ENCODE measurements around the gene YEATS4.

The YEATS4 gene

DNA sequence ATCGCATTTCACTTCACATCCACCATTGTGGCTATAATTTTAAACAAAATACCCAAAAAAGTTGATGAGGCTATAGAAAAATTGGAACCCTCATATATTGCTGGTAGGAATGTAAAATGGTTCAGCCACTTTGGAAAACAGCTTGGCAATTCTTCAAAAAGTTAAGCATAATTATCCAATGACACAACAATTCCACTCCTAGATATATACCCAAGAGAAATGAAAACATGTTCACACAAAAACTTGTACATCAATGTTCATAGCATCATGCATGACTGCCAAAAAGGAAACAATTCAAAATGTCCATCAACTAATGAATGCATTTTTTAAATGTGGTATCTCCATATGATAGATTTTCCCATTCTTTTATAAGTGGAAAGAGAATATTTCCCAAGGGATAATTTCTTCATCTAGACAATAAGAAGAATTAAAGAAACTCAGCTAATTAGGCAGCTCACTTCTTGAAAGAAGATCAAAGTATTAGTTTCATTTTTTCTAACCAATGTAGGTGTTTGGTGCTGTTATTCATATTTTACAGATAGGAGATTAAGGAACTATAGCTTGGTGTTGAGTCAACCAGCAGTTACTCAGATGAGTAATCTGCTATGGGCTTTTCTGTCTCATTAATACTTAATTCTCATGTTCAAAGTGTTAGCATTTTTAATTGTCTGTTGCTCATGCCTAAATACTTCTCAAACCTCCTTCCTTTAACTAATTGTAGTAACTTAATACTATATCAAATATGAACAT, 32.8 kb downstream of the YEATS4 start:
- no peak for DNase-seq (ENCODE audit: low read depth)

DNA sequence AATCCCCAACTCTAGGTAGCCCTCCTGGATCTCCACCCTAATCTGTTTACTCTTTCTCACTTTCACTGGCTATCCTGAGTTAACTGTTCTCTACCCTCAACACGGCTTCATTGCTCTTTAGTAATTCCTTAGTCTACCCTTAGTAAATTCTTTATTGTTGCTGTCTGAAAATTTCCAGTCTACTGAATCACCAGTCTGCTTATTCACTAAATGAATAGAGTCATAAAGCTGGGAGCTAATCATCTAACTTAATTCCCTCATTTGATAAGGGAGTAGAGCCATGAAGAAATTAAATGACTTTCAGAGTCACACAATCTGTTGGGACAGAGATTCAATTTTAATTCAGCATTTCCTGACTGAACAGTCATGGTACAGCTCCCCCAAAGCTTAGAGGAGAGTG, 36.5 kb downstream of the YEATS4 start:
- DNase-seq (ENCODE audit: low read depth) = no peak

DNA sequence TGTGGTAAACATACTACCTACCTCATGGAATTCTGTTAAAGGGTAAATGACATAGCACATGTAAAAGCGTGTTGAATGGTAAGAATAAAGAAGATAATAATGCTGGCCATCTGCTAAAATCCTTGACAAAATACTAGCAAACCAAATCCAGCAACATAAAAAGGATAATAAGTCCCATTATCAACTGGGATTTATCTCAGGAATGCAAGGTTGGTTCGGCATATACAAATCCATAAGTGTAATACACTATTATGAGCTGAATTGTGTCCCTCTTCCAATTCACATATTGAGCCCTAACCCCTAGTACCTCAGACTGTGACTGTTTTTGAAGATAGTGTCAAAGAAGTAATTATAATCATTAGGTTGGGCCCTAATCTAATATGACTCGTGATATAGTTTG, 37.4 kb downstream of the YEATS4 start:
- DNase-seq (ENCODE audit: low read depth) = no peak

DNA sequence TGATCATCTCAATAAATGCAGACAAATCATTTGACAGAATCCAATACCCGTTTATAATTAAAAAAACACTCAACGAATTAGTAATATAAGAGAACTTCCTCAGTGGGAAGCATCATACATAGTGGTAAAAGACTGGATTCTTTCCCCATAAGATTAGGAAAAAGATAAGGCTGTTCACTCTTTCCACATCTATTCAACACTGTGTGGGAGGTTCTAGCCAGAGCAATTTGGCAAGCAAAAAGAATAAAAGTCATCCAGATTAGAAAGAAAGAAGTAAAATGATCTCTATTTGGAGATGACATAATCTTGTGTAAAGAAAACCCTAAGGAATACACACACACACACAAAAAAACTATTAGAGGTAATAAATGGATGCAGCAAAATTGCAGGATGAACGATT, 38.4 kb downstream of the YEATS4 start:
- DNase-seq (ENCODE audit: low read depth) = no peak

DNA sequence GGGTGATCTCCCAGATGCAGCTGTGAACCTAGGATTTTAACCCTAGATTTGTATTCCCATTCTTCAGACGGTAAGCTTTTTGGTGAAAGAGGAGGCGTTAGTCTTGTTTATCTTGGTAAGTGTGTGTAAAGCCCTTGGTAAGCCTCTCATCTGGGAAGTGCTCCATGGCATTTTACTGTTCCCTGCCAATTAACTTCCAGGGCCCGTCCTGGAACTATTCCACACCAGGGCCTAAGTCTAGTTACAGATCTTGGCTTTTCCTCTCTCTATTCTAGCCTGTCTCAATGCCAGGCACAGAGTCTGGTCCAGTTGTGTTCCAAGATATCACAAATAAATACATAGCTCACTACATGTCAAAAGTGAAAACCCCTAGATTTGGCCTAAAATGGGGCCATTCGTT, 42.4 kb downstream of the YEATS4 start:
- no peak for DNase-seq (ENCODE audit: low read depth)

DNA sequence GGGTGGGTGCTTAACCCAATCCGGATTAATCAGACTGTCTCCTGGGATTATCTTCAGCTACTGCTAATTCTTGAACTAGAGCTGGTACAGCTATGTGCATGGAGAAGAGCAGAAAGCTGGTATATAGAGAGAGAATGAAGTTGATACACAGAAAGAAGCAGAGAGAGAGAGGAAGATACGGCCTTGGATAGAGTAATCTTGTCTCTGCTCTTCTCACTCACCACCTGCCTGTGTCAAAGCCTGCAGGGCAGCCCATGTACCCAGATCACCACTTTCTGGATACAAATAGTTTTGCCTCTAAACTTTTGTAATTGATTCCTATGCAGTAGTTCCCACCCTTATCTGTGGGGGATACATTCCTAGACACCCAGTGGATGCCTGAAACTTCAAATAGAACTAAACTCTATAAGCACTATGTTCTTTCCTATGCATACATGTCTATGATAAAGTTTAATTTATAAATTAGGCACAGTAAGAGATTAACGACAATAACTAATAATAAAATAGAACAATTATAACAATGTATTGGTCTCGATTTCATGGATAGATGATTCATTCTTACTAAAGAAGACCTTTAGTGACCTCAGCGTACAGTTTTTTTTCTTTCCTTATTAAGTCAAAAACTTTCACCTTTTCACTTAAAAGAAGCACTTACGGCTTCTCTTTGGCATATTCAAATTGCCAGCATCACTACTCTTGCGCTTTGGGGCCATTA, 45.5 kb downstream of the YEATS4 start:
- no peak for DNase-seq (ENCODE audit: low read depth)

DNA sequence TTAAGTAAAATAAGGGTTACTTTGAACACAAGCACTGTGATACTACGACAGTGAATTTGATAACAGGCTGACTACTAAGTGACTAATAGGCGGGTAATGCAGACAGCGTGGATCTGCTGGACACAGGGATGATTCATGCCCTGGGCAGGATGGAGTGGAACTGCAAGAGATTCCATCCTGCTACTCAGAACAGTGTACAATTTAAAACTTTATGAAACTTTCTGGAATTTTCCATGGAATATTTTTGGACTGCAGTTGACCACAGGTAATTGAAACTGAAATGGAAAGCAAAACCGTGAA, 46.0 kb downstream of the YEATS4 start:
- DNase-seq (ENCODE audit: low read depth) = no peak

DNA sequence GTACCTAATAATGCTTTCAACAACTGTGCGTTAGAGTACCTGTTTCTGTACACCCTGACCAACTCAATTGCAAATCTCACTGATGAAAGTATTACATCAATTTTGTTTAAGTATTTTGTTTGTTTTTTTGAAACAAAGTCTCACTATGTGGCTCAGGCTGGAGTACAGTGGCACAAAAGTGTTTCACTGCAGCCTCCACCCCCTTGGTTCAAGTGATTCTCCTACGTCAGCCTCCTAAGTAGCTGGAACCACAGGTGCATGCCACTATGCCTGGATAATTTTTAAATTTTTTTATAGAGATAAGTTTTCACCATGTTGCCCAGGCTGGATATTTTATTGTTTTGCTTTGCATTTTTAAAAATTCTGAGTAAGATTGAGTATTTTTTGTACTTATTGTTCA, 46.7 kb downstream of the YEATS4 start:
- DNase-seq (ENCODE audit: low read depth) = no peak

DNA sequence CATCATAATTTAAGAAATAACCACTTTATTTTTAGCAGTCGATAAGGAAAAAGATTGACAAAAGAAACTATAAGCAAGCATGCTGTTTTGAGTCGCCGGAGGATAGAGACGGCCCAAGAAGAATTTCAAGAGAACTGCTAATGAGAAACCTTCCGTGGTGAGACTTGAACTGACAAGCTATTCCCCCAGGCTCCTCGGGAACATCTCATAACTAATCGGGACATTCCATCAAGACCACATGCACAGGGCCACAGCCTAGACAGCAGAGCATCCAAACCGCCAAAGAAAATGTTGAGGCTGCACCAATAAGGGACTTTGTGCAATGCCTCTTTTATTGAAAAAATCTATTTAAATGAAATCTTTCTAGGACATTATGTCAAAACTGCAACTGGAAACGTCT, 51.0 kb downstream of the YEATS4 start:
- no peak for DNase-seq (ENCODE audit: low read depth)

DNA sequence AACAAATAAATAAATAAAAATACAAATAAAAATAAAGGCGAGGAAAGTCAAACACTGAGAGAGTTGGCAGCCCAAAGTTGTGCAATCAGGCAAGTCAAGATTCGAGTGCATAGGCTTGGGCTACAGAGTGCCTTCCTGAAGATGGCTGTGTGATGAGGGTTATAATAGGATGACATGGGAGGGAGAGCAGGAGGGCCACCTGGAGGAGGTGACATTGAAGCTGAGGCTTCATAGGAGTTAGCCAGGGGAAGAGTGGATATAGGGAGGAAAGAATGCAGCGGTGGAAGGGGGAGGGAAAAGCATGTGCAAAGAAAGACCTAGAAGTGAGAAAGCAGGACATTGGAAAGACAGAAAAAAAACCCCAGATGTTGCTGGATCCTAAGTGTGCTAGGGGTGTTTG, 53.1 kb downstream of the YEATS4 start:
- no peak for DNase-seq (ENCODE audit: low read depth)

DNA sequence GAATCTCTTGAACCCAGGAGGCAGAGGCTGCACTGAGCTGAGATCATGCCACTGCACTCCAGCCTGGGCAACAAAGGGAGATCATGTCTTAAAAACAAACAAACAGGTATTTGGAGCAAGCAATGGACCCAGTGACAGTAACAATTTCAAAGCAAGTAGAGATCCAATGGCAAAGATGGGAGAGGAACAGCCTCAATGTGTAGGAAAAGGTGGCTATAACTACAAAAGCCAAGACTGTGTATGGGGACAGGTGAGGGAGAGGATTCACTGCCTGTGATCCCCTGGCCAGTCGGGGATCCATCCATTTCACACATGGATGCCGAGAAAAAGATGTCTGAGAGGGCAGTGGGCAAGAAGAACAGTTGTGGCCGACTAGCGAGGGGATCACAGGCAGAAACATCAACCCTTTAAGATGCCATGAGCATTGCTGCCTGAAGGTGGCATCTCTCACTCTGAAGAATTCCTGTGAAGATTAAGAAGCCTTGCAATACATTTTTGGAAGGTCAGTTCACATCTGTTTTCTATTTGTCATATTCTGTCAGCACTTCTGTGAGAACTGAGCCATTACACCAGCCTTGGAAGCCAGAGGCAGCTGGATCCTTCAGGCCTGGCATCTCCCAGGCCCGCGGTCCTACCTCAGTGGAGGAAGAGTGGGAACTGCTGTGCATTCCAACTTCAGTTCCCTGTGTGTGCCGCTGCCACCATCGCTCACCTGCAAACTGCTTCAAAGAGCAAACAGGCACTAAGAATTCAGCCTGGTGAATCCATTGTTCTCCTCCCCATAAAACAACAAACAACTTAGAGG, 56.1 kb downstream of the YEATS4 start:
- no peak for DNase-seq (ENCODE audit: low read depth)

DNA sequence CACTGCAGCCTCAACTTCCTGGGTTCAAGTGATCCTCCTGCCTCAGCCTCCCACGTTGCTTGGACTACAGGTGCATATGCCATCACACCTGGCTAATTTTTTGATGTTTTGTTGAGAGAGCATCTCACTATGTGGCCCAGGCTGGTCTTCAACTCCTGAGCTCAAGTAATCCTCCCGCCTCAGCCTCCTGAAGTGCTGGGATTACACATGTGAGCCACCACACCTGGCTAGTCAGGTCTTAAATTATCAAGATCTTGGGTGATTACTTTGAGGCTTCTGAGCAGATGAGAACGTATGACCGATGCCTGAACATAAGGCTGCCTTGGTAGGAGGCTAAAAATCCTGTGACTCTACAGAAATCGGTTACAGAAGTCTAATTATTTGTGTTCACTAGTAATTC, 57.7 kb downstream of the YEATS4 start:
- no peak for DNase-seq (ENCODE audit: low read depth)

DNA sequence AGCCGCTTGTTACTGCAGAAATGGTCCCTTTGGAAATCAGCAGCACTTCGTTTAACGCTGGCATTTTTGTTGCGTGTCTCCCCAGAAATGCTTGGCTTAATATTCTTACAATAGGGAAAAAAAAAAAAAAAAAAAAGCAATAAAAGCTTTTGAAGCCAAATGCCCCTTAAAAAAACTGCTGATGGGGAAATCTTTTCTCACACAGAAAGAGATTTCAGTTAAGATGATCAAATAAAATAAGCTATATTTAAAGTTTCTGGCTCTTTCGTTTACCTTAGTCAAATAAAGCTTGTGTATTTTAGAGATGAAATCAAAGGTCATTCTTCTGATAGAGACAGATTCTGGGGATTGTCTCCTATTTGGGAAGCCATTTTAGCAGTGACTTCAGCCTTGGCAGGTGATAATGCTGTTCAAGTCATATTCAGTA, 58.2 kb downstream of the YEATS4 start:
- no peak for DNase-seq (ENCODE audit: low read depth)

DNA sequence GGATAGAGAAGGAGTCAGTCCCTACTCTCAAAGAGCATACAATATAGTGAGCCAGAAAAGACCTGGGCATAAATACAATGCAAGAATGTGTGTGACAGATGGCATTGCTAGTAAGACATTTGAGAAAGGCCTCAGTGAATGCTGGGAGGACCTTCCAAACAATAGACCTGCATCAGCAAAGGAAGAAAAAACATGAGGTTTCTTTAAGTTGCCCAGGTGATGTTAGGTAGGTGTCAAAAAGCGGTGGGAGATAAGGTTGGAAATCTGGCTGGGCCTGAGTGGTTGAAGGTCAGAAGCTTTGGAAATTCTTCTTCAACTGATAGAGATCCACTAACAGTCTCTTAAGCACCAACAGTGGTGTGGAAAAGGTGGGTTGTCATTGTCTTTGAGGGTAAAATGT, 60.2 kb downstream of the YEATS4 start:
- DNase-seq (ENCODE audit: low read depth) = no peak

DNA sequence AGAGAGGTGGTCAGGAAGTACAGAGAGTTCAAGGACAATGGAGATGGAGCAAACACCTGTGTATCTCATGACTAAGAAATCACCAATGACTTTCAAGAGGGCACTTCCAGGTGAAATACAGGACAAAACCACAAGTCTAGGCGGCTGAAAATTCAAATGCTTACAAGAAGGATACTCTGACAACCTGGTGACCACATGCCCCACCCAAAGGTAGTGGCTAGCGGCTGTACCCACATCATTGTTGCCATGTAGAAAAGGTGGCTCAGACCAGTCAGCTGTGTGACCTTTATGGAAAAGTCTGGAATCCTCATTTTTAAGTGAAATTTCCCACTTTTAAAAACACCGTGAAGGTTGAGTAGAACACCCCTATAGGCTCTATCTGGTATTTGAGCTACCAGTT, 62.0 kb downstream of the YEATS4 start:
- DNase-seq (ENCODE audit: low read depth) = no peak

DNA sequence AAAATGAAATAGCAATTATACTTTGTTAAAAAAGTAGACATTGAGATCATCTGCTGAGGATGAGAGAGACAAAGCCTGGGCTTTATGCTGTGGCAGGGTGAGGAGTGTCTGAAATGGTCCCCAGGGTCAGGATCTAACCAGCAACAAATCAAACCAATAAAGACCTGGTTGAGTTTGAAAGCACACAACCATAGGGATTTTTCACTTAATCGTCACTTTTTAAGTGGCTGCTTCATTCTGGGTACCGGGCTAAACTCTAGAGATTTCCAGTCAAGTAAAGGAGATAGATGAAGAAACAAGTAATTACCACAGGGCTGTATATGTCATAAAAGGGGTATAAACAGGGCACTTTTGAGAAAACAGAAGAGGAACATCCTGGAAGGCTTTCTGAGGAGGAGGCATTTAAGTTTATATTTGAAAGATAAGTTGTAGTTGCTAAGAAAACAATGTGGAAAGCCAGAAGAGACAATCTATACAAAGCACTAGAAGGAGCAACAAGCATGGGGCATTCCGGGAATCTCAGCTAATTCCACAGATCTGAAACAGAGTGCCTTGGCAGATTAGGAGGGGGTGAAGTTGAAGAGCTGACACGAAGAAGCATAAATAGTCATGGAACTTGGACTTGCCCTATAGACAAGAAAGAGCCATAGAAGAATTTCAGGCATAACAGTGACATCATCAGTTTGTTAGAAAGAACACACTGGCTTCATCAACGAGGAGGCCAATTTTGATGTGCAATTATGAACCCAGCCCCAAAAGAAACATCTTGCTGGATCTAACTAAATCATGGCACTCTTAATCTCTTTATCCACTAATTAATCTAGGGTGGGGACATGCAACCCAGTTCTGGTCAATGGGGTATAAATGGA, 63.7 kb downstream of the YEATS4 start:
- DNase-seq (ENCODE audit: low read depth) = no peak

DNA sequence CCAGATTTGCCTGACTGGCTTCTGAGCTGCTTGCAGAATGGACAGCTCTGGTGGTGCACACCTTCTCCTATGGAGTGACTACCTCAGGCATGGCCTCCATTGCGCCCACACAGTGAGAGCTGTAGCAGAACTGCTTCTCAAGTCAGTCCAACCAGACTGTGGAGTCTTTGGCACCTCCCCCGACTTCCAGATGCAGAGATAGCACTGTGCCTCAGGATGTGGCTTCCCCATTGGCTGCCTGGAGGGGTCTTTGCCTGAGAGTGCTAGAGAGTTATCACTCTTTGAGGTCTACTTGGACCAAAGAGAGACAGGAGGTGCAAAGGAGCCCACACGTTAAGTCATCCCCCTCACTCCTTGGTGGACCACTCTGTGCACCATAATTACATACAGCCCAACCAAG, 65.9 kb downstream of the YEATS4 start:
- no peak for DNase-seq (ENCODE audit: low read depth)

DNA sequence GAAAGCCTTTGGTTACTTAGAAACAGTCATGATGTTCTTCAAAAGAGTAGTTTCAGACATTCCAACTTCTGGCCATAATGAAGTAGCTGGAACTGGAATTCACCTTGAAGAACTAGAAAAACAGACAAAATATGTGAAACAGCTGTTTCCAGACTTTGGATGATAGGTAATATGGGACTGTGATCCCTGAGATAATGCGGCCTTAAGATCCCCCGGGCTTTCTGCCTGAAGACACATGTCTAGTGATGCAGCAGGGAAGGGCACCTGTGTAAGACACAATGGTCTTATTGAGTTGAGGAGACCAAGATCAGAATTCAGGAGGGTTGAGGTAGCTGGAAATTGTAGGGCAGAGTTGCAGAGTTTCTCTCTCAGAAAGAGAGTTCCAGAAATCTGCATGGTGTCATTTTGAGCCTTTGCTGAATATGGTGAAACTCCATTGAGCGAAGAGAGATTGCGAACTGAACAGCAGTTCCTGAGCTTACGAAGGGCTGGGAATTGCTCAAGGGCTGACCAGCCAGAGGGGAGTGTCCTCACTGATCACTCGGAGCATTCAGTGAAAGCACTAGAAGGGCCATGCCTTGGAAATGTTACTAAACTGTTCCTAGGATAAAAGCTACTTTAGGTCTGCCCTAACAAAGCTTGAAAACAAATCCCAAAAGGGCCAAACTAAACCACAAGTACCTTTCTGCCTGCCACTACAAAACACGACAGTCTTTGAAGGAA, 69.0 kb downstream of the YEATS4 start:
- no peak for DNase-seq (ENCODE audit: low read depth)

DNA sequence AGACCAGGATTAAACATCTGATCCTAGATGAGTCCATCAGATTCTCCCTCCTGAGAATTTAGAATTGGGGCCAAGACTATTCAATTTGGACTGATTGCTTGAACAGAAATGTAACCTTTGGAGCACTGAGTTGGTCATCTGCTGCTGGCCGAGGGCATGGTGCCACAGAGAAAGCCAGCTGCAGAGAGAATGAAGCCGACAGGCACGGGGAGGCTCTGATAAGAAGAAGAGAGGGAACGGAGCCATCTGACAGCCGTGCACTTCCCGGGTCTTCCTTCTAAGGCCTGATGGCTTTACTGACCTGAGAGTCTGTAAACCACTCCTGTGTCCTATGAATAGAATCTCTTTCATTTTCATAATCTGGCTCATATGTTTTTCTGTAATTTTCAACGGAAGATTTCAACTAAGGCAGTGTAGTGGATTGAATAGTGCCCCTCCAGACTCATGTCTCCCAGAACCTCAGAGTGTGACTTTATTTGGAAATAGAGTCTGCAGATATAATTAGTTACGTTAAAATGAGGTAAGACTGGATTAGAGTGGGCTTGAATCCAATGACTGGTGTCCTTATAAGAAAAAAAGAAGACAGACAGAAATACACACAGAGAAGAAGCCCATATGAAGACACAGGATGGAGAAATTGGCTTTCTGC, 71.5 kb downstream of the YEATS4 start:
- no peak for DNase-seq (ENCODE audit: low read depth)

DNA sequence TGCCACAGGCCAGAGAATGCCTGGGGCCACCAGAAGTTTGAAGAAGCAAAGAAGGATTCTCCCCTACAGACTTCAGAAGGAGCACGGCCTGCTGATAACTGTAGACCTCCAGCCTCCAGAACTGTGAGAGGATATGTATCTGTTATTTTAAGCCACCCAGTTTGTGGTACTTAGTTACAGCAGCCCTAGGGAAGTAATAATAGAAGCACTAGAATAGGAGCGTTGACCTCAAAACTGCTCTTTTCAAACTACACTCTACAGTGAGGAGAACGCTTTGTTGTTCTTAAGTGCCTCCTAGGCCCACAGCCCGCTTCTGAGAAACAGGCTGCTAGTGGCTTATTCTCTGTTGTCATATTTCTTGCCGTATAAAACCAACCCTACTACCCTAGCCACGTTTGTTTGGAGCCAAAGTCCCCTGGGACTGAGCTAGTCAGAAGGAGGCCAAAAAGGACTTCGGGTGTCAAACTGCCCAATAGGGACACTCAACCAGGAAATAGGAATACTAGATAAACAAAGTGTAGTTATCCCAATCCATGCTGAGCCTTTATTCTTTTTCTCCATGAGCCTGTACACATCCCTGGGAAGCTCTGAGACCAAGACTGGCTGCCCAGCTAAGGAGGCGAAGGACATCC, 72.2 kb downstream of the YEATS4 start:
- no peak for DNase-seq (ENCODE audit: low read depth)

DNA sequence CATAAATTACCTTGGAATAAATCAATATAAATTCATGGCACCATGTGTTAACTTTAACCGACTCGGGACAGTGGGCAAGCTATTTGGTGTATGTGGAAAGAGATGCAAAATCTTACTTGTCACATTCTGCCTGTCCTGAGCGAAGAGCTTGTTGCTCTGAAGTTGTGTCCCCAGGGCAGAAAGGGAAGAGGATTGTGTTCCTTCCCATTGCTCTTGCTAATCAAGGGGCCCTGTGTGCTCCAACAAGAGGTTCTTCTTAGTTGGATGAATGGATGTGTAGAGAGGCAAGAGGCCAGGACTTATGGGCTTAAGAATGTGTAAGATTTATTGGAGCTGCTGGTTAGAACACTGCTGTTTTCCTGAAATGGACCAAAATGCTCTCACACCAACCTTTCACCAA, 74.1 kb downstream of the YEATS4 start:
- DNase-seq (ENCODE audit: low read depth) = no peak
